HG03064 (cell line): ENCODE results near the gene CTRB1.
"Not testable (repeated sequence)": the region's sequence is repeated elsewhere in the genome, so short reads cannot be mapped to it uniquely, and the experiment has no call there.

Experiments
- ATAC-seq: cut with Tn5 transposase; IDR thresholded peaks from one replicate; pipeline ENCODE4 v1.9.1; 2021; ENCODE audit warnings: low read depth; ENCODE audit not compliant: unreplicated experiment

CTRB1 gene

DNA sequence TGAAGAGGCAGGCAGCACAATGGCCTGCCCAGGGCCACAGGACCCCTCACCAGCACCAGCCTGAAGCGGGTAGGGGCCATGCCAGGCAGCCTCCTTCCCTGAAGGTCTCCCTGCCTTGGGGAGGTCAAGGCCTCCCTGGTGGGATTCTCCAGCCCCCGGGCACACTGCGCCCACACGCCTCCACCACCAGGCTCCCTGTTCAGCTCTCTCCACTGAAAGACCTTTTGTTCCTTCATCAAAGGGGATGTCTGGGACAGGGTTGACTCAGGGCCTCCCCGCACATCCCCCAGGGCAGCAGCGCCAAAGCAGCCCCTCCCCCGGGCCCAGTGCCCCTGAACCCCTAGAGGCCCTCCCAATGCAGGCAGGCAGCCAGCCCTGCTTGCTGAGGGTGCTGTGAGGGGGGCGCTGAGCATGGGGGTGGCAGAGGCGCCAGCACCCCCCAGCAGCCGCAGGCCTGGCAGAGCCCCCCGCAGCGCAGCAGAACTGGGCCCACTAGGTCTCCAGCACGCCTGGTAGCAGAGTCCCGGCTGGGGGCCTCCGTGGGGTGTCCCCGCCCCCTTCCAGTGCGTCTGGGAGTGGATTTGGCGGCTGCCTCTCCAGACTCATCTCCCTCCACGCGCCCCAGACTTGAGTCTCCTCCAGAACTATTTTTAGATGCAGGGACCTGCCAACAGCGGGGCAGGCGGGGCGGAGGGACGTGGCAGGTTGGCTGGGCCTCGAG lies 19.5 kb downstream of the CTRB1 start:
- ATAC-seq = no peak

DNA sequence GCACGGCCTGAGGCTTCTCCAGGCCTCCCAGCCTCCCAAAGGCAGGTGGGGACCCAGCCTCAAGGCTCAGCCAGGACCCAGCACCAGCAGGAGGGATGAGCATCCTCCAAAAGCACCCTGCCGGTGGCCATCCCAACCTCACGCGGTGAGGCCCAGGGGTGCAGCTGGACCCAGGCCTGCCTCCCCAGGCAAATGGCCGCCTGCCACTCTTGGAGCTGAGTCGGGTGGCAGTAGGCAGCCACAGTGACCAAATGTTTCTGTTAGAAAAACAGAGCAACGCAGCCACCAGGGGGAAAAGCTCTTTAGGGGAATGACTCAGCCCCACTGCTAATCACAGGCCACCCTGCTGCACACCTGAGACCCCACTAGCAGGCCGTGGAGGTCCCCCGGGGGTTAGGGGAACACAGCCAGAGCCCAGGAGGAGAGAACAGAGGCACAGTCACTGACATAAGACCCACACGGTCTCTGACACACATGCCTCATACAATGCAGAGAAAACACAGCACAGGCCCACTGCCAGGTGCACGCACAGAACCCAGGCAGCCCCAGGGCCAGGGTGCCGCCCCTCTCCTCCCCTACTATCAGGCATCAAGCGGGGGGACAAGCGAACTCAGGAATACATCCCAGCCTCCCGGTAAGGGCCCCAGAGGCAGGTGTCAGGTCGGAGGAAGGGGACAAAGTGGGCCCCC lies 20.2 kb downstream of the CTRB1 start:
- ATAC-seq = no peak

DNA sequence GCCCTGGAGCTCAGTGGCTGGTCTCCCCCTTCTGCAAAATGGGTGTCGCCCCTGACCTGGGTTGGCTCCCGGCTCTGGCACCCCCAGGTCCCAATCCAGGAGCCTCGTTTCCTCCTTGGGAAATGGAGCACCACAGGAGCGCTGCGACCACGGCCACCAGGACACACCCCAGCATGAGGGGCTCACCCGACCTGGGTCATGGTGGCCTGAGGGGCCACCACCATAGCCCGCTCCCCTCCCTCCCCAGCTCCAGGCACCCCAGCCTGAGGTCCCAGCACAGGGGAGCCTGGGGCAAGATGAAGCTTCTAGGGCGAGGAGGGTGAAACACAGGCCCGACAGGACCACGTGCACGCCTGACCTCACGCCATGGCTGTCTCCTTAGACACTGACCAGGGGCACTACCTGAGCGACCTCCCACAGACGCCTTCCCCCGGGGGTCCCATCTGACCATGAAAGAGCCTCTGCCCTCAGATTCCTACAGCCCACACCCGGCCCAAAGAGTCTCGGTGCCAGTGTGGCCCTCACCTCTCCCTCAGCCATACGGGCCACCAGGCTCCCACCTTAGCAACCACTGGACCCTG lies 20.8 kb downstream of the CTRB1 start:
- ATAC-seq = no peak

DNA sequence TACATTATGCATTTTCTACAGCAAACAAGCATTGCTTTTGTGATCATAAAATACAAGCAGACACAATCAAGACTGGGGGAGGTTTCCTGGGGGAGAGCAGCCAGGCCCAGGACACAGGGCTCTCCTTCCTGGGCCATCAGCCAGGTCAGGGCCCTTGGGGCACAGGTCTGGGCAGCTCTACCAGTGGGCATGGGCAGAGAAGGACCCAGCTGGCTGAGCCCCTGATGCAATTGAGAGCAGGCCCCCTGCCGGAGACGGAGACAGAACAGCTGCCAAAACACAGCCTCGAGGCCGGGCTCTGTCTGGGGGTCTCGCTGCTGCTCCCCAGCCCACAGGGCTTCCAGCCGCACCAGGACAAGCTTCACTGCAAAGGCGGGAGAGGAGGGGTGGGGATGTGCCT lies 21.8 kb downstream of the CTRB1 start:
- ATAC-seq = not testable (repeated sequence)

DNA sequence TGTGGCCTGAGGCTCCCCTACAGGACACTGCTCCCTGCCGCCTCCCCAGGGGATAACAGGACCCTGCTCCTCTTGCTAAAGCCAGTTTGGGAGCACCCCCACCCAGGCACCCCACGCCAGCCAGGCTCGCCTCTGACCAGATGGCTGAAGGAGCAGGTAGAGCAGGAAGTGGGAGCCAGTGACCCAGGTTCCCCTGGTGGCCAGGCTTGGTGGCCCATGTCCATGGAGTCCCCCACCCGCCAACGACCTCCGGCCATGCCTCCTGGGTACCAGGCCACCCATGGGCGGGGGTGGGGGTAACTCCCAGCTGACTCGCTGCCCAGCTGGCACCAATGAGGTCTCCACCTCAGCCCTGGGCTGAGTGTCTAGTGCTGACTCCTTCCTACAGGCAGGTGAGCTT lies 22.6 kb downstream of the CTRB1 start:
- ATAC-seq = no peak

DNA sequence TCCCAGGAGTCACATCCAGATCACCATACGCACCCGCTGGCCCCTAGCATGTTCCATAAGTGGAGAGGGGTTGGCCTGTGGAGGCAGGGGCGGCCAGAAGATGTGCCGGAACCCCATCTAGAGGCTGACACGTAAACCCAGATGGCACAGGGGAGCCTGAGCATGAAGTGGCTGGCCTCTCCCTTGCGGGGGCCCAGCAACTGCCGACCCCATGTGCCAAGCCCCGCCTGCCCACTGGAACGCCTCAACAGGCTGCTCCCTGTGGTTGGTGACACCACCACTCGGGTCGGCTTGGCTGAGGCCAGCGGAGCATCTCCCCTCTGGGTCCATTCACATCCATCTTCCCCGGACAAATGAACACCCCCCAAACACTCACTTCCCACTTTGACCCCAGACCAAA lies 23.2 kb downstream of the CTRB1 start:
- ATAC-seq = no peak

DNA sequence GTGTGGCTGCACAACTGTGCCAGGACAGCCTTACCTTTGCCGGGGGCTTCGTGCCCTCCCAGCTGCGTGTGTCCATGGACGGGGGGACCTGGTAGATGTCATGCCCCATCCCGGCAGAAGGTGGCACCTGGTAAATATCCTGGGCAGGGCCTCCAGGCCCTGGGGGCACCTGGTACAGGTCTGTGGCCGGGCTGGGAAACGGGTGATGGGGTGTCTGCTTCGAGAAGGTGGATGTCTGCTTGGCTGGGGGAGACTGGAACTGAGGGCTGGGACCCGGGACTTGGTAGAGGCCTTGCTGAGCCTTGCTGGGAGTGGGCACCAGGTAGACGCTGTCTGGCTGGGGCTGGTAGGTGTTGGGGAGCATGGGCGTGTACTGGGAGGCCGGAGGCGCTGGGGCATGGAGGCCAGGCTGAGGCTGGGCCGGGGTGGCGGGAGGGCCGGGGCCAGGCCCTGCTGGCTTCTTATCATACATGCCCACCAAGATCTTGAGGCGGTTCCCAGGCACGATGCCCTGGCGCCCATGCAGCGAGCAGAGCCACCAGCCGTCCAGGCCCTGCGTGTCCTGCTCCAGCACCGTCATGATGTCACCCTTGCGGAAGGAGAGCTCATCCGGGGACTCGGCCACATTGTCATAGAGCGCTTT lies 23.8 kb downstream of the CTRB1 start:
- not testable (repeated sequence) for ATAC-seq

DNA sequence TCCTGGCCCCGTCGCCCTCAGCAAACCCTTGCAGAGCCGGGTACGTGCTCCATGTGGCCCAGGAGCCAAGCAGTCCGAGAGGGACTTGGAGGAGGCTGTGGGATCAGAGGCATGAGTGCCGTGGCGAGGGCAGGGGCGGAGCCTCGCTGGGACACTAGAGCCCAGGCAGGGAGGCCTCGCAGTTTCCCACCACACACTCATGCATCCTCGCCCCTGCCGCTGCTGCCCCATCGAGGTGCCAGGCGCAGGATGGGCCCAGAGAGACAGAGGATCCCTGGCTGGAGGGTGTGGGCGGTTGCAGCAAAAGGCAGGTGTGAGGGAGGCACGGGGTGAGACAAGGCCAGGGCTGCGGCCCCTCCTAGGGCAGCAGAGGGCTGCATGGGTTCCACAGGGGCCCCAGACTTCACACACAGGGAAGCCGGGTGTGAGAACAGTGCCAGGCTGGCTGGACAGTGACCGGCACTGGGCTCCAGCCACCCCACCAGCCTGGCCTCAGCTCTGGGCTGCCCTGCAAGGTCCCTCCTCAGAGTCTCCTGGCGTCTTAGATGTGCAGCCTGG lies 25.0 kb downstream of the CTRB1 start:
- ATAC-seq = no peak

DNA sequence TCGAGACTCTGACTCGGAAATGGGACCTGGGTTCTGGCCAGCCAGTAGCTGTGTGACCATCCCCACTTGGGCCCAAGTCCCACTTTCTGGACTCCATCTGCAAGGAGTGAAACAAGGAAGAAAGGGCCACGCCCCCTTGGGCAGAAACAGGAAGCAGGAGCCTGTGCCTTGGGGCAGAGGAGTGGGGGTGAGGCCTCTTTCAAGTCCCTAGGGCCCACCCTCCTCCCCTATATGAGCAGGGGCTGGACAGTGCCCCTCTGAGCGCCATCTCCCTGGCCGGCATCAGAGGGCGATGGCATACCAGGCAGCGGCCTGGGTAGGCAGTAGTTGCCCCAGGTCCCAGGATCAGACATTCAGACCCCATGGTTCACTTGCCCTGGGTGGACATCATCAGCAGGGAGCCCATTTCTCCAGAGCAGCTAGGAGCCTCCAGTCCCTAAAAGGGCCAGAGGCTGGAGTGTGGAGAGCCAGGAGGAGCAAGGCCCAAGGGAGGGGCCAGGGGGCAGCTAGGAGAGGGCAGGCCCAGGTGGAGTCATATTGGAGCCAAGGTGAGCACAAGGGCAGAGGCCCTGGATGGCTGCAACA lies 25.5 kb downstream of the CTRB1 start:
- ATAC-seq = no peak

DNA sequence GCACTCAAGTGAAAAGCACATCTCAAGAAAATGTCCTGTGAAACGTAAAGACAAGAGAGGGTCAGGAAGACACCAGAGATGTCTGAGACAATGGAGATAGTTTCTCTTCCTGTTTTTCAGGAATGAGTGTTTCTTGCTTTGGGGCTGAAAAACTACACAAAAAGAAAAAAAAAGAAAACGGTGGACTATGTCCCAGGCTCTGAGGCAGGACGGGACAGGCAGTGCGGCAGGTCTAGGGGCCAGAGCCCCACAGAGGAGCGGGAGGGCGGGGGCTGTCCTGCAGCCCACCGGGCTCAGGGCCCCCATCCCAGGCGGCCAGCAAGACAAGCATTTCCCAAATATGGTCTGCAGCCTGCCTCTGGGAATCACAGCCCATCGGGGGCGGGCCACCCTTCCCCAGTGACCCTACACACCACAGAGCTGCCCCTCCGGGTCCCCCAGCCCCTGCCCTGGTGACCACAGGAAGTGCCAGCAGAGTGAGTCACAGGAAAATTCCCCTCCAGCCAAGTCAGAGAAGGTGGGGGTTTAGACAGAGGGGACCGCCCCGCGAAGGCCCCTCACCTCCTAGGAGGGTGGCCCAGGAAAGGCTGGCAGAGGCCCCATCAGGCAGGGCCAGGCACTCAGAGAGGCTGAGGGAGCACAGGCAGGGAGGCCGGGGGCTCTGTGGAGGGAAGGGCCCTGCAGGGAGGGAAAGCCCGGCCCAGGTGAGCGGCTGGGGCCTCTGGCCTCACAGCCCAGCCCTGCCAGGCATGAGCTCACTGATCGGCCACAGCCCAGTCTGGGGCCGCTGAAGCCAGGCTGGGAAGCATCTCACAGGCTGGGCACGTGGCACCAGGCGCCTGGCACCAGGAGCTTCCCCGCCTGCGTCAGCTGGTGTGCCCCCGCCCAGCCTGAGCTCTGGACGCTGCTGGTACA lies 26.3 kb downstream of the CTRB1 start:
- ATAC-seq = no peak

DNA sequence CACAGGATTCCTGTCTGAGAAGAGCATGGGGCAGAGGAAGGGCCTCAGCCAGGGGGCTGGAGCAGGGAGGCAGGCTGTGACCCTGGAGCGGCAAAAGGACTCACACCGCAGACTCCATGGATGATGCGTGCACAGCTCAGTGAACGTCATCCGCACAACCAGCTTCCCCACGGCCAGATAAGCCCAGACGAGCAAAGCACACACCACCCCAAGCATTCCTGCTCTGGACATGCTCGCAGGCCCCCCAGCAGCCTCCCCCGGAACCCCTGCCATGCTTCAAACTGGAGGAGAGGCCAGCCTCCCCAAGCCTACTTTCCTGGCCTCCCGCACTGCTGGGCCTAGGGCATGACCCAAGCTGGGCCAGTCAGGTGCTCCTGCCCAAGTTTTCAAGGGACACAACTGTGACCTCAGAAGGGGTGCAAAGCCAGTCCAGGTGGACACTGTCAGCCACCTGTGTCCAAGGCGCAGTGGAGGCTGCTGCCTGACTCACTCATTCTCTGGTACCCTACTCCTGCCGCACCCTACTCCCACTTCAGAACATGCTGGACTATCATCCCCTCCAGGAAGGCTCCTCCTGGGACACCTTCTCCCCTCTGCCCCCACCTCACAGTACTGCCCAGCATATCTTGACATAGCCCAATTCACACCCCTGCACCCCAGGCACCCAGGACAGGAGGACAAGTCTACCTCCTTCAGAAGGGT lies 27.9 kb downstream of the CTRB1 start:
- ATAC-seq = no peak

DNA sequence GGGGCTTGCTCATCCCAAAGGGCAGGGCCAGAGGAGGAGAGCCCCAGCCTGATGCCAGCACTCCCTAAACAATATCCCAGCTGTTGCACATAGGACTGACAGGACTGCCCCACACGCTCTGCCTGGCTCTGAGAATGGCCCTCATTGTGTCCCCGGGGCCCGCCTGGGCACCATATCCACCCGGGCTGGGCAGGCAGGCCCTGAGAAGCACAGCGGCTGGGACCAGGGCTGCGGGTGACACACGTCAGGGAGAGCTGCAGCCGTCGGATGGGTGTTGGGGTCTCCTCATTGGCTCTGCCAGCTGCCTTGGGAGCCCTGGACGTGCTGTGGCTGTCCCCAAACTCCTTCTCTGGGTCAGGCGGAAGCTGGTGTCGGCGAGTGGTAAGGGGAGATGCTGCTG lies 28.5 kb downstream of the CTRB1 start:
- ATAC-seq = no peak

DNA sequence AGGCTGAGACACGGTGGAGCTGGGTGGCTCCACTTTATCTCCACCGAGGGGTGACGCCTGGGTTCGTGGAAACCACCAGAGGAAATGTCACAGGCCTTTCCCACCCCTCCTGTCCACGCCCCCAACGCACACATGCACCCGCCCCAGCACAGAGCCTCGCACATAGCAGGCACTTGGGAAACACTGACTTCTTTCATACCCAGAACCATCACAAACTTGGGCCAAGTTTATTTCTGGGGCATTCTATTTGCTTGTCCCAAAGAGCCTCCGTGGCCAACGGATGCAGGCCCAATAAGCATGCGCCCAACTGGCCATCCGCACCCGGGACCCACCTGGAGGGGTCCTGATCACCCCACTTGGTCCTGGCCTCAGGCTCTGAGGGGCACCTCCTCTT lies 29.4 kb downstream of the CTRB1 start:
- no peak for ATAC-seq

DNA sequence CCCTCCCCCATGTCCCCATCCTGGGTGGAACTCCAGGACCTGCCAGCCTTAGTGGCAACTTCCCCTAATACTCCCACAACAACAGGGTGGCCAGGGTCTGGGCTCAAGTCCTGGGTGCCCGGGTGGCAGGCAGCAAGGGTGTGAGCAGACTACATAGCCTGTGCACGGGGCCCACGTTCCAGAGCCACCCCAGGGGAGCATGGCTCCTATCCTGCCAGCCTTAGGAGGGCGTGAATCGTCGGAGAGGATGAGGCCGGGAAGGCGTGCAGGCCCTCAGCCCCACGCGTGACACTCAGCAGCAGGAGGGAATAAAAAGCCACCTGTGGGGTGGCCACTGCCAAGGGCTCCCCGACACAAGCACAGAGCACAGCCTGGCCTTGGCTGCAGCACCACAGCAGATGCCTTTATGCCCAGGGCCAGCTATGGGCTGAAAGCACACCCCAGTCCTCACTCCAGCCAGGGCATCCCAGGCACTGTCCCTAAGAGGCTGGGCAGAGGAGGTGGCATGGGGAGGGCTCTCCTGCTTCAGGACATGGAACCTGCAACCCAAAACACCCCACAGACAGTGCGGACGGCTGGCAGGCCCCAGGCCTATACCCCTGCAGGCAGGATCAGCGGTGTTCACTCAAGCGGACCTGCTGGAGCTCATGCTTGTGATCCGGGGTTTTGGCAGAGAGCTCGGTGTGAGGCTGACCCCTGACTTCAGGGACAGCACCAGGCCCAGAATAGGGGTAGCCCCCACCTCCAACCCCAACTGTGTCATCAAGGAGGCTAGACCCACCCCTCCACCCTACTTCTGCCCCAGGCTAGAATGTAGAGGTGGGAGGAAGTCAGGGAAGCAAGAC lies 30.0 kb downstream of the CTRB1 start:
- no peak for ATAC-seq

DNA sequence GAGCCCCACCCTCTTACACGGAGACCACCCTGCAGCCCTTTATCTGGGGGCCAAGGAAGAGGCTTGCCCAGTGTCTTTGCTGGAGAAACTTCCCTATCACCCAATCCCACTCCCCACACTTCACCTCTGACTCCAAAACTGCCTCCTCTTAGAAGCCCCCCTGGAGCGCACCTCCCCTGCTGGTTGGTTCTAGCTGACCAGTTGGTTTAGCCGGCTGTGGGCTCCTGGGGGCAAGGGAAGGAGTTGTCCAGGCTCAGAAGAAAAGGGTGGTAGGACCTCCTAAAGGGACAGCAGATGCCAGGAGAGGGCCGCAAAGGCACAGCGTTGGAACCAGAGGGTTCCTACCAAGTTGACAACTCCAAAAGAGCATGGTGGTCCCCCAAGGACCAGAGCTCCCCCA lies 30.7 kb downstream of the CTRB1 start:
- ATAC-seq = no peak

DNA sequence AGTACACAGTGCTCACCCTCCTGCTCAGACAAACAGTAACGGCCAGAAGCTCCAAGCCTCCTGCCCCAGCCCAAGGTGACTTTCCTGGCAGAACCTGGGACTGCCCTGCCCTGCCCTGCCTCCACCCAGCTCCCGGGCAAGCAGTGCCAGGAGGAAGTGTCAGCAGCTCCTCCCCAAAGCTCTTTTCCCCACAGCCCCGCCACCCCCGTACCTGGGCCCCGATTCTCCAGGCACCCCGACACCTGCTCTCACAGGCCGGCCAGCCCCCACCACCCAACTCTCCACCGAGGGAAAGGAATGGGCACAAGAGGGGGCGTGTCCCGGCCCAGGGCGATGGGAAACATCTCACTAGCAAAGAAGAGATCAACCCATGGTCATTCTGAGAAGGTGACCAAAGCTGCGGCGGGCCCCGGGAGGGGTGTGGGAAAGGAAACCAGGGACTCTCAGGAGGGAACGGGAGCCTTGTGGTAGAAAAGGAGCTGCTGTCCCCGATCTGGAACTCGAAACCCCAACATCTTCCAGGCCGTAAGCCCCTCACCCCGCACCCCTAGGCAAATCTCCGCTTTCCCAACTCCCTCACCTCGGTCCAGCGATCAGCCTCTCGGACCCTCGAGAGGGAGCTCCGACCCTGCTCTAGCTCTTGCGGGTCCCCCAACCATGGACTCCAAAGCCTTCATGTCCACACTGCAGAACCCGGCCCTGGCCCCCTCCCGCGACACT lies 31.5 kb downstream of the CTRB1 start:
- ATAC-seq = no peak

DNA sequence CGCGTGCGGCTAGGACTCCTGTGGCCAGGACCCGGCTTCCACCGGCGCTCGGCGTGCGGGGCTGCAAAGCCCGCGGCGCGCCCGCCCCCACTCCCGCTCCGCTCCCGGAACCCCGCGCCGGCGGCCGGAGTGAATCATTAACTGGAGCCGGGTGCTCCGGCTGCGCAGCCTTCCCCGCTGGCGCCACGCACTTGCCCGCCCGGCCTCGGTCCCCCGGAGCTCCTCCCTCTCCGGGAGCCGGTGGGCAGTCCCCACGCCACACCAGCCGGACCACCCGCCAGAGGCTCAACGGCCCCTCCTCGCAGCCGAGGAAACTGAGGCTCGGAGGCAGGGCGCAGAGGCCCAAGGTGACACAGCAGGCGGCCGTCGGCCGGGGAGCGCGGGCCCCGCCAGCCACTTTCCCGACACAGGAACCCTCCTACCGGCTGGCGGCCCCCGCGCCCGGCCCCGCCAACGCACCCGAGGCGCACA lies 32.1 kb downstream of the CTRB1 start:
- peak; percentile 46 for ATAC-seq
